ENCODE measurements around the gene DEDD.

Gene DEDD

GRCh38 chr1:161132410-161133219 is at the start of gene DEDD:
Gene DEDD, minus strand, starts transcription at chr1:161132667. Its CDS starts 8,205 bp downstream, at chr1:161124462.
- peak; percentile 96 for DNase-seq

GRCh38 chr1:161182214-161182613 is 49.7 kb upstream of the DEDD start:
- no peak for DNase-seq

GRCh38 chr1:161180639-161181038 is 48.2 kb upstream of the DEDD start:
- no peak for DNase-seq

DNA sequence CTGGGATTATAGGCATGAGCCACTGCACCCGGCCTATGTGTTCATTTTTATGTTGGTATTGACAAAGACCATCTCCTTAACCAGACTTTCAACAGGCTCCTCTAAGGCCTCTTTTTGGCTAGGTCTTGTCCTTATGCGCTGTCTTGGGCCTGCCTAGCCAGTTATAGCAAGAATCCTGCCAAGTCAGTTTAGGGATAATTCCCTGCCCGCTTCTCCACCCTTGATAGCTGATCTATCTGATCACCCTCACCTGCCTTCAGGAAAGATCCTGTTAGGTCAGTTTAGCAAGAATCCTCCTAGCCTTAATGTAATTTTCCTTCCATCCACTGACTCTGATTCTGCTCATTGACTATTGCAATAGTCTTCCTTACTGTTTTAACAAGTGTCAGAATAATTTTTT is 47.2 kb upstream of the DEDD start:
- no peak for DNase-seq

- DNase-seq, result no peak
Measured at GRCh38 chr1:161177936-161178244, 45.4 kb upstream of the DEDD start.

- DNase-seq, result peak; percentile 88
Measured at GRCh38 chr1:161177112-161177935, 44.9 kb upstream of the DEDD start, which contains the start of gene B4GALT3. Gene B4GALT3, minus strand, starts transcription at chr1:161177507. Its CDS starts 1,447 bp downstream, at chr1:161176060.

GRCh38 chr1:161176468-161177111 is 44.1 kb upstream of the DEDD start:
- no peak for DNase-seq

DNA sequence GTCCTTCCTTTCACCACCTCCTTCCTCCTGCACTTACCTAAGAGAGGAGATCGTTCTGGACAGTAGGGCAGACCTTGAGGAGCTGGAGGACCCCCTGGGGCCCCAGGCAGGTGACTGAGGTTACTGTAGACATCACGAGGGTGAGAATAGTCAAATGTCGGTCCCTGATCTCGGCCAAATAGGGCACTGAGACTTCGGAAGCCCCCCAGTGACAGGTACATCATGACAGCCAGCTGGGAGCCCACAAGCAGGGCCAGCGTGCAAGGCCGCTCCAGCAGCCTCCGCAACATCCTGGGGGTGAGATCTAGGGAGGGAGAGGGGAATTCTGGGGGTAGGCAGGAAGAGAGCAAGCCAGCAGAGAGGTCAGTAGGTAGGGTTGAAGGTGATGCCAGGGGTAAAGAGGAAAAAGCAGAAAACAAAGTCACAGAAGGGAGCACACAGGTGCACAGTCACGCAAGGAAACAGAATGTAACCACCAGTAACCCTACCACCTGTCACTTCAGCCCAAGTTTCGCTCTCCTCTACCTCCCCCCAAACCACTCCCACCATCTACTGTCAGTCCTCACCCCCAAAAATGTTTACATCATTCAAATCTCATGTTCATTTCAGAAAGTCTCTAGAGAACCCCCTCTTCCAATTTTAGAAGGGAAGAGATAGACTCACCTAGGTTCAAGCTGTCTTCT is 43.4 kb upstream of the DEDD start:
- DNase-seq, result no peak

- no peak for DNase-seq
Measured at GRCh38 chr1:161174911-161175310, 42.4 kb upstream of the DEDD start.

- DNase-seq, result no peak
Measured at GRCh38 chr1:161173711-161174110, 41.2 kb upstream of the DEDD start.

DNA sequence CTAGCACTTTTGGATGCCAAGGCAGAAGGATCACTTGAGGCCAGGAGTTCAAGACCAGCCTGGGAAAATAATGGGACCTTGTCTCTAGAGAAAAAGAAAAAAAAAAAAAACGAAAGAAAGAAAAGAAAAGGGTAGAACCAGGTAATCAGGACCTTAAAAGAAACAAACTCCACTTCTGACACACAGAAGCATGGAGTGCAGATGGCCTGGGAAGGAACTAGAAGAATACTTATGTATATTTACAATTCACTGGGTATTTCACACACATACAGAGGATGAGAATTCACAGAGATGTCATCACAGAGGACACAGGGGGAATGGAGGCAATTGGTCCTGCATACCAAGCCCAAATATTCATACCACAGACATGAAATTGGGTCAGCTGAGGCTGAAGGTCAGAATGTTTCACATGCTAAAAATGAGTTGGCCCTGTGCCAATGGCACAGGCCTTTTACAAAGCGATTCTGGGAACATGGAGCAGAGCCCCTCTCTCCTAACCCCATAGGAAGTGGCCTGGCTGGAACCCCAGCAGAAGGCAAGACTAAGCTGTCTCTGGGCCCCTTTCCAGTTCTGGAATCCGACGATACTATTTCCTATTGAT is 40.4 kb upstream of the DEDD start:
- no peak for DNase-seq

DNA sequence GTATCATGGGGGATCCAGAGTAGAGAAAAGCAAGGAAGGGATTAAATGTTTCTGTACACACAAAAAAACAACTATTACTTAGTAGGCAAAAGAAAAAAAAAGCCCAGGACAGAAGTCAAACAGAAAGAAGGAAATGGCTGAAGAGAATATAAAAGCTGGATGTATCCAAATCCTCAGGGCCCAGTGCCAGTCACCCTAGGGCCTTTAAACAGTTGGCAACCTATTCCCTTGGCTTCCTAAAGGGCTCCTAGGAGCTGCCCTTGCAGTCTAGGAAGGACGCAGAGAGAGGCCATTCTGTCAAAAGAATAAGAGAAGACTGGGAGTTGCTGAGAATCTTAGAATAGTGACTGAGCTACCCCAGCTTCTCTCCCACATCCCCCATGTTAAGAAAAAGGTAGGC is 39.9 kb upstream of the DEDD start:
- DNase-seq, result no peak

- DNase-seq, result no peak
Measured at GRCh38 chr1:161171696-161172095, 39.2 kb upstream of the DEDD start.

DNA sequence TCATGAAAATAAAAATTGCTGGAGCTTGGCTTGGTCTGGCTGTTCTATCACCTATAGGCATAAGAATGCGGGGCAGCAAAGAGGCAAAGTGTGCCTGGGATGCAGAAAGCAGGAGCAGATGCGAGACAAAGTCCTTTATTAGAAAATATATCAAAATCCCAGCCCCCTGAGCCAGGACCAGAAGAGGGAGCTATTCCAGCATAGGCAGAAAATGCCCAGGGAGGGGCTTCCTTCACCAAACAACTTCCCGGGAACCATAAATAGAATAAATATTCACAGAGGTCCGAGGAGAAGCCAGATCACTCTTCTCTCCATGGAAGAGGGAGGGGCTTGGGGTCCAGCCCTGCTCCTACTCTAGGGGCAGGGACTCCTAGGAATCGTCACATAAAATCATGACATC is 38.7 kb upstream of the DEDD start:
- DNase-seq, result no peak

DNA sequence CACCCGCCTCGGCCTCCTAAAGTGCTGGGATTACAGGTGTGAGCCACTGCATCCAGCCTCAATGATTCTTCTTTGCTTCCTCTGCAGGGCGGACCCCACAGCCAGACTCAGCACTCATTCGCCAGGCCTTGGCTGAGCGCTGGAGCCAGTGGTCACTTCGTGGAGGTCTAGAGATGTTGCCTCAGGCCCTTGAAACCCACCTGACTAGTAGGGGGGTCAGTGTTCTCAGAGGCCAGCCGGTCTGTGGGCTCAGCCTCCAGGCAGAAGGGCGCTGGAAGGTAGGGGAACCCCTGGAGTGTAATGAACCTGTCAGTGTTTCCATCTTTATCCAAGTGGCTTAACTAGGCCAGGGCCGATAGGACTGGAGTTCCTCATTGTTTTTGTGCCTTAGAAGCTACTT is 36.4 kb upstream of the DEDD start:
- no peak for DNase-seq

DNA sequence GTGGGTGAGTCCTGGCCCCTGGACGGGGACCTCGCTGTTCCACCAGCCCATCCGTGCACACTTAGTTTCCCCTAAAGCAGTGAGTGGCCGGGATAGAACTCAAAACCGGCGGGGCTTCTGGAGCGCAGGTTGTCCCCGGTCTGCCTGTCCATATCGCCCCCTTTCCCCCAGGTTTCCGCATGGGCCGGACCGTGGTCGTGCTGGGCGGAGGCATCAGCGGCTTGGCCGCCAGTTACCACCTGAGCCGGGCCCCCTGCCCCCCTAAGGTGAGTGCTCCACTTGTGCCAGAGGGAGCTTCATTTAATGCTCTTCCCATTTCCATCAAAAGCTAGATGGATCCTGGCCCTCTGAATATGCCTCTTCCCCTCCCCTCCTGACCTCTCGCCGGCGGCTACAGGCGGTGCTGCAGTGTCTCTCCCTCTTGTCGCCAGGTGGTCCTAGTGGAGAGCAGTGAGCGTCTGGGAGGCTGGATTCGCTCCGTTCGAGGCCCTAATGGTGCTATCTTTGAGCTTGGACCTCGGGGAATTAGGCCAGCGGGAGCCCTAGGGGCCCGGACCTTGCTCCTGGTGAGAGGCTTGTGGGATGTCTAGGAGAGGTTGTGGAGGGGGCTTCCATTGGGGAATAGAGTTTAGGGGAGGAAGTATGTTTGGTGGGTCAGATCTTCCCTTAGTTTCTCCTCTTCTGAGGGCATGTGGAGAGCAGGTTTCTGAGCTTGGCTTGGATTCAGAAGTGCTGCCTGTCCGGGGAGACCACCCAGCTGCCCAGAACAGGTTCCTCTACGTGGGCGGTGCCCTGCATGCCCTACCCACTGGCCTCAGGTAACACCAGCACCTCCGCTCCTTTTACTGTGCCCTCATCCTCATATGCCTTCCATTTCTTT is 34.4 kb upstream of the DEDD start:
- no peak for DNase-seq

- peak; percentile 98 for DNase-seq
Measured at GRCh38 chr1:161165742-161166668, 33.5 kb upstream of the DEDD start, which contains the start of gene PPOX. Gene PPOX, plus strand, starts transcription at chr1:161166426. Its CDS starts 422 bp downstream, at chr1:161166848.

DNA sequence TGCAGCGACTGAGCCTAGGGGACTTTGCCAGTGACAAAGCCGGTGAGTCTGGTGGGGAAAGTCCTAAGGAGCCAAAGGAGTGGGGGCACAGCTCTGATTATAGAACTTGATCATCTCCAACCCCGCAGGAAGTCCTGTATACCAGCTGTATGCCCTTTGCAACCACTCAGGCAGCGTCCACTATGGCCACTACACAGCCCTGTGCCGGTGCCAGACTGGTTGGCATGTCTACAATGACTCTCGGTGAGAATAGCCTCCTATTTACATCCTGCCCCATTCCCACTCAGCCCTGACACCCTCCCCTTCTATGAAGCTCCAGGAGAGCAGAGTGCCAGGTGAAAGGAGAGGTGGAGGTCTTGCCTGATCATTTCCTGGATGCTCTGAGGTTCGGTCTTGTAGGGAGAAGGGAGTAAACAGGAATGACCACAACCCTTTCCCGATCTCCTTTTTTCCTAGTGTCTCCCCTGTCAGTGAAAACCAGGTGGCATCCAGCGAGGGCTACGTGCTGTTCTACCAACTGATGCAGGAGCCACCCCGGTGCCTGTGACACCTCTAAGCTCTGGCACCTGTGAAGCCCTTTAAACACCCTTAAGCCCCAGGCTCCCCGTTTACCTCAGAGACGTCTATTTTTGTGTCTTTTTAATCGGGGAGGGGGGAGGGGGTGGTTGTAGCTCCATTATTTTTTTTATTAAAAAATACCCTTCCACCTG is 32.6 kb upstream of the DEDD start:
- DNase-seq, result no peak

GRCh38 chr1:161163793-161164192 is 31.3 kb upstream of the DEDD start:
- DNase-seq, result no peak

DNA sequence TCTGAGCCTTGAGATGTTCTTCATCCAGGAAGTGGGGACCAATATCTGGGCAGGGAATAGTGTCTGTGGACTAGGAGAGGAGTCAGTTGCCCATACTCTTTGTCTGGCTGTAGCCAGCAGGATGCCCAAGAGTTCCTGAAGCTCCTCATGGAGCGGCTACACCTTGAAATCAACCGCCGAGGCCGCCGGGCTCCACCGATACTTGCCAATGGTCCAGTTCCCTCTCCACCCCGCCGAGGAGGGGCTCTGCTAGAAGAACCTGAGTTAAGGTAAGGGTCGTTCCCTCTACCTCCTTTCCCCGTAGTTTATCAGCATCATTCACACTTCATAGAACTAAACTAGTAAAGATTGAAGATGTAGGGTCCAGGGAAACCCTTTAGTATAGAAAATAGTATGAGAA is 30.3 kb upstream of the DEDD start:
- no peak for DNase-seq
